ENCODE results near the gene ZNF366. TPM values are rescaled to one million over a fixed set of nuclear protein-coding genes. Genes with fewer than 3 reads are reported as not detected.
A peak's percentile ranks its signal among the peaks of the same experiment; 100 is the strongest.

Gene ZNF366
- total RNA-seq, 4 donors from 2014 or later: 0.70 to 2.5 (median 1.3) TPM

DNA sequence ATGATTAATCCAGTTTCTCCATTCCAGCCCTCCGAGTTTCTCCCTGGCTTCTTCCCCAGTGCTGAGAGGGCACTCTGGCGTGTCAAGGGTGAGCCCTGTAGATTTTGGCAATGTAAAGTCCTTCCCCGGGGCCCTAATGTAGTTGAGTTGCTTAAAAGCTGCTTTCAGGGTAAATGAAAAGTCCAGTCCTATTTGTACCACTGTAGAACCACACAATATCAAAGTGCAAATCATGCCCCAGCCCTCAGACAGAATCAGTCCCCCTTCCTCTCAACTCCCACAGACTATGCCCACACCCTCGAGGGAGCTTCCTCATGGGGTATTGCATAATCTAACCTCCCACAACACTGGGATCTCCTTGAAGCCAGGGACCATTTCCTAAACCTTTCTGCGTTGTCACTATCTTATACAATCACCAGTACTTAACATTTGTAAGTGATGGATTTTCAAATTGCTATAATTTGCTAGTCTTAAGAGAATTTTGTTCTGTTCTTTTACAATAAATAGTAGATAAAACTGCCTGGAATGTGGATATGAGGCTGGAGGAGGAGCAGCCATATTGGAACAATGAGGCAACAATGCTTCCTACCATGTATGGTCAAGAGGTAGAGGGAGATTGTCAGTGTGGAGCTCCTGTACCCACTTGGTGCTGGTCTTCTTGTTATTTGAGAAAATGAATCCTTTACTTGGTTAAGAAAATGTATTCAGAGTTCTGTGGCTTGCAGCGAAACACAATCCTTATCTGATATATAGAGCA is 34.4 kb downstream of the ZNF366 start:
- Histone ChIP-seq H3K9me3 (no peaks in the 10 kb centered on the region), H3K36me3 (no peaks in the 10 kb centered on the region), H3K27ac (peak overlapping the region in 1 of 4 donors; percentile 7), H3K4me1 (no peaks in the 10 kb centered on the region), H3K27me3 (no peaks in the 10 kb centered on the region), H3K4me3 (no peak overlapping the region)
- TF ChIP-seq POLR2A (IDR thresholded peaks at IDR 0.05): no peak
- TF ChIP-seq, protein P1, sequence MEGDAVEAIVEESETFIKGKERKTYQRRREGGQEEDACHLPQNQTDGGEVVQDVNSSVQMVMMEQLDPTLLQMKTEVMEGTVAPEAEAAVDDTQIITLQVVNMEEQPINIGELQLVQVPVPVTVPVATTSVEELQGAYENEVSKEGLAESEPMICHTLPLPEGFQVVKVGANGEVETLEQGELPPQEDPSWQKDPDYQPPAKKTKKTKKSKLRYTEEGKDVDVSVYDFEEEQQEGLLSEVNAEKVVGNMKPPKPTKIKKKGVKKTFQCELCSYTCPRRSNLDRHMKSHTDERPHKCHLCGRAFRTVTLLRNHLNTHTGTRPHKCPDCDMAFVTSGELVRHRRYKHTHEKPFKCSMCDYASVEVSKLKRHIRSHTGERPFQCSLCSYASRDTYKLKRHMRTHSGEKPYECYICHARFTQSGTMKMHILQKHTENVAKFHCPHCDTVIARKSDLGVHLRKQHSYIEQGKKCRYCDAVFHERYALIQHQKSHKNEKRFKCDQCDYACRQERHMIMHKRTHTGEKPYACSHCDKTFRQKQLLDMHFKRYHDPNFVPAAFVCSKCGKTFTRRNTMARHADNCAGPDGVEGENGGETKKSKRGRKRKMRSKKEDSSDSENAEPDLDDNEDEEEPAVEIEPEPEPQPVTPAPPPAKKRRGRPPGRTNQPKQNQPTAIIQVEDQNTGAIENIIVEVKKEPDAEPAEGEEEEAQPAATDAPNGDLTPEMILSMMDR (IDR thresholded peaks at IDR 0.05): no peak
- DNase-seq: no peak

DNA sequence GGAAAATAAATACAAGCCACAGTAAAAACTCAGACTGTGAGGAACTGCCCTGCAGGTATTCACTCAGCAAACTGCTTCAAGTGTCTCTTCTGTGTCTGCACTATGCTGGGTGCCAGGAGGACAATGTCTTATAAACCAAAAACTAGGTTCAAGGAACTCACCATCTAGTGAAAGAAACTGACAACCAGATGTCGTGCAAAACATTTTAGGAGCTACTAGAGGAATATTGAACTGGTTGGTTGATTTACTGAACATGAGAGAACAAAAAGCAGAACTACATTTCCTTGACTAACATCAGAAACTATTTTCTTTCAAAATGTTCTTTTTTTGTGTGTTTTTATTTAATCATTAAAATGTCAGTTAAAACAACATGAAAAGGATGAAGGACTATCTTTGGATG is 35.2 kb downstream of the ZNF366 start:
- no peak for DNase-seq
- H3K27ac ChIP-seq: no peak overlapping the region
- TF ChIP-seq, protein P1 (IDR thresholded peaks at IDR 0.05): no peak
- TF ChIP-seq POLR2A (IDR thresholded peaks at IDR 0.05): no peak
- H3K9me3 ChIP-seq: no peaks in the 10 kb centered on the region
- no peaks in the 10 kb centered on the region for H3K36me3 ChIP-seq
- H3K4me3 ChIP-seq: no peak overlapping the region
- no peaks in the 10 kb centered on the region for H3K27me3 ChIP-seq
- no peaks in the 10 kb centered on the region for H3K4me1 ChIP-seq

DNA sequence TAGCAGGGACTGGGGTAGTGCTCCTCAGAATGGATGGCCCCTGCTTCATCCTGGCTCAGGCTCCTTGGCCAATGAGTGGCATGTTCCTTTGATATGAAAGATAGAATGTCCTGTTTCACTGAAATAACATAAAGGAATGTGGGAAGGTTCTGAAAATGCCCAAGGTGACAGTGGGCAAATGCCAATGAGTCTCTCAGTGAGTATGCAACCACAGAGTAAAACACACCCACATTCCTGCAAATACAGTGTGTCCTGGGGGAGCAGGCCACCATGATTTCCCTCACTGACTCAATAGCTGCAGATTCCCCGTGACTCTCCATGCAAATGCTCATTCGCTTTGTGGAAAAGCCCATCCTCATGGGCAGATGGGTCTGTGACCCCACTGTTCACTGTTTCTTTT is 36.4 kb downstream of the ZNF366 start:
- Histone ChIP-seq H3K9me3 (no peaks in the 10 kb centered on the region), H3K27ac (no peak overlapping the region), H3K4me1 (no peaks in the 10 kb centered on the region), H3K27me3 (no peaks in the 10 kb centered on the region), H3K4me3 (no peak overlapping the region), H3K36me3 (no peaks in the 10 kb centered on the region)
- TF ChIP-seq, protein P1 (IDR thresholded peaks at IDR 0.05): no peak
- TF ChIP-seq POLR2A (IDR thresholded peaks at IDR 0.05): no peak
- DNase-seq: no peak

DNA sequence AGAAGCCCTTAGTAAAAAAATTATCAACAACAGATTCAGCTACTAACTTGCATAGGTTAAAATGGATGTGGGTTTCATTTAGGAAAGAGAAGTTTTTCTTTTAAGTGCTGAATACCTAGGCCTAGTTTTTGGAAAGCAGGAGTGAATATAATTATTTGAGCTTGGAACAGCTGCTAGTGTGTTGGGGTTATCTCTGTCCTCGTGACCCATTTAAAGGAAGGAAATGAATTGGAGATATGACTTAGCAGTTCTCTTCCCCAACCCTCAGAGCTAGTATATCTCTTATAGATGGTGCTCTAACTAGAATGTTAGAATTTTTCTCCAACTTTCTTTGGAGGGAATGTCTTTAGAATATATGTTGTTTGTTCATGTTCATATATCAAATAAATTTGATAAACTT is 38.6 kb downstream of the ZNF366 start:
- Histone ChIP-seq H3K4me1 (no peaks in the 10 kb centered on the region), H3K27me3 (no peaks in the 10 kb centered on the region), H3K4me3 (no peak overlapping the region), H3K27ac (no peak overlapping the region), H3K36me3 (no peaks in the 10 kb centered on the region), H3K9me3 (no peaks in the 10 kb centered on the region)
- no peak for DNase-seq
- TF ChIP-seq POLR2A (IDR thresholded peaks at IDR 0.05): no peak
- TF ChIP-seq, protein P1 (IDR thresholded peaks at IDR 0.05): no peak

DNA sequence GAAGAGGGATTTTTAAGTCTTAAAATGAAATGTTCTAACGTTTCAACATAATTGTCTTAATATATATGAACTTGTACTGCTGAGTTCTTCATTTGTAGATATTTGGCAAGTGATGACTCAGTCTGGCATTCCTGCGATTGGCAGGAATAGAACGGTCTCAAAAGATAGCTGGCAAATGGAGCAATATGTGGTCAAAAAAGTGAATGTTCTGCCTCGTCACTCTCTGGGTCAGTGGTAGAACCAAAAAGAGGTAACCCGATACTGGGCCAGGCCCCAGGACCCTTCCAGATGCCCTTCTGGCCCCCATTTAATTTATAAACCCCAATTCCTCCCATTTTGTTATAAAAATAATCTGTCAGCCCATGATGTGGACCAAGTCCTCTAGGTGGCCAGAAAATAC is 39.2 kb downstream of the ZNF366 start:
- Histone ChIP-seq H3K9me3 (no peaks in the 10 kb centered on the region), H3K4me1 (no peaks in the 10 kb centered on the region), H3K27me3 (no peaks in the 10 kb centered on the region), H3K36me3 (no peaks in the 10 kb centered on the region), H3K27ac (no peak overlapping the region), H3K4me3 (no peak overlapping the region)
- no peak for TF ChIP-seq POLR2A (IDR thresholded peaks at IDR 0.05)
- TF ChIP-seq, protein P1 (IDR thresholded peaks at IDR 0.05): no peak
- no peak for DNase-seq
